KMS-11 (cell line): ENCODE measurements around the gene CPEB4.

Experiments
- H2AFZ ChIP-seq: fragments of 200-600 bp; sonication (generic); 2 replicates; pipeline ENCODE4 v1.6.1; 2016; ENCODE audit warnings: antibody characterized with exemption, mixed run types, low read depth
- H3K27ac ChIP-seq: fragments of 200-600 bp; sonication (generic); 2 replicates; pipeline ENCODE4 v1.6.1; 2016; ENCODE audit warnings: mild to moderate bottlenecking, mixed run types
- H3K27me3 ChIP-seq: fragments of 200-600 bp; sonication (generic); 2 replicates; pipeline ENCODE4 v1.6.1; 2017; ENCODE audit warnings: mild to moderate bottlenecking, low read depth, mixed run types, moderate library complexity; ENCODE audit not compliant: insufficient read depth
- H3K36me3 ChIP-seq: fragments of 200-600 bp; sonication (generic); 2 replicates; pipeline ENCODE4 v1.6.1; 2017; ENCODE audit warnings: mild to moderate bottlenecking, mixed run types; ENCODE audit not compliant: insufficient read depth
- H3K4me1 ChIP-seq: fragments of 200-600 bp; sonication (generic); 2 replicates; pipeline ENCODE4 v1.6.1; 2016; ENCODE audit warnings: mild to moderate bottlenecking, low read depth, mixed run types; ENCODE audit not compliant: poor library complexity, severe bottlenecking
- H3K4me2 ChIP-seq: fragments of 200-600 bp; sonication (generic); 2 replicates; pipeline ENCODE4 v1.7.0; 2016; ENCODE audit warnings: mild to moderate bottlenecking, mixed run types
- H3K4me3 ChIP-seq: fragments of 200-600 bp; sonication (generic); IDR thresholded peaks from 2 replicates; pipeline ENCODE4 v1.6.1; 2017; ENCODE audit warnings: low read depth, low read length, mixed read lengths; ENCODE audit not compliant: insufficient read depth
- H3K79me2 ChIP-seq: fragments of 200-600 bp; sonication (generic); 2 replicates; pipeline ENCODE4 v1.6.1; 2016; ENCODE audit warnings: low read depth, mixed run types; ENCODE audit not compliant: insufficient read depth
- H3K9ac ChIP-seq: fragments of 200-600 bp; sonication (generic); 2 replicates; pipeline ENCODE4 v1.6.1; 2016; ENCODE audit warnings: mild to moderate bottlenecking, mixed run types
- H4K20me1 ChIP-seq: fragments of 200-600 bp; sonication (generic); 2 replicates; pipeline ENCODE4 v1.6.1; 2016; ENCODE audit warnings: mild to moderate bottlenecking, mixed run types; ENCODE audit not compliant: insufficient read depth
- CTCF ChIP-seq: fragments of 200-600 bp; sonication (generic); conservative IDR thresholded peaks from 2 replicates; pipeline ENCODE4 v1.6.1; 2017; ENCODE audit warnings: low read depth, mild to moderate bottlenecking, antibody characterized with exemption, low read length, moderate library complexity, mixed read lengths

Gene CPEB4

GRCh38 chr5:173843794-173844193 lies 44.4 kb upstream of the CPEB4 start:
- Histone ChIP-seq H3K4me2 (no peak overlapping the region), H3K79me2 (no peaks in the 10 kb centered on the region), H2AFZ (no peak overlapping the region), H3K4me1 (peaks cover 37% of the 10 kb centered on the region), H3K4me3 (no peak overlapping the region), H3K36me3 (no peaks in the 10 kb centered on the region), H3K9ac (no peak overlapping the region), H3K27ac (no peak overlapping the region), H3K27me3 (no peaks in the 10 kb centered on the region), H4K20me1 (no peaks in the 10 kb centered on the region)
- no peak for TF ChIP-seq CTCF

GRCh38 chr5:173845321-173845720 lies 42.8 kb upstream of the CPEB4 start:
- Histone ChIP-seq H3K4me1 (peaks cover 33% of the 10 kb centered on the region), H3K79me2 (no peaks in the 10 kb centered on the region), H2AFZ (no peak overlapping the region), H3K36me3 (no peaks in the 10 kb centered on the region), H3K27me3 (no peaks in the 10 kb centered on the region), H3K9ac (no peak overlapping the region), H3K27ac (no peak overlapping the region), H4K20me1 (no peaks in the 10 kb centered on the region), H3K4me2 (no peak overlapping the region), H3K4me3 (no peak overlapping the region)
- no peak for TF ChIP-seq CTCF

- no peak for TF ChIP-seq CTCF
- H3K4me2 ChIP-seq, result no peak overlapping the region
- H3K4me1 ChIP-seq, result peaks cover 16% of the 10 kb centered on the region
- no peaks in the 10 kb centered on the region for H3K27me3 ChIP-seq
- no peak overlapping the region for H3K9ac ChIP-seq
- H3K4me3 ChIP-seq, result no peak overlapping the region
- no peaks in the 10 kb centered on the region for H3K36me3 ChIP-seq
- H4K20me1 ChIP-seq, result no peaks in the 10 kb centered on the region
- no peak overlapping the region for H2AFZ ChIP-seq
- no peak overlapping the region for H3K27ac ChIP-seq
- H3K79me2 ChIP-seq, result no peaks in the 10 kb centered on the region
Measured at GRCh38 chr5:173846929-173847501, 41.1 kb upstream of the CPEB4 start.

- Histone ChIP-seq H3K9ac (no peak overlapping the region), H3K27me3 (no peaks in the 10 kb centered on the region), H3K4me1 (peaks cover 14% of the 10 kb centered on the region), H2AFZ (no peak overlapping the region), H3K27ac (no peak overlapping the region), H4K20me1 (no peaks in the 10 kb centered on the region), H3K36me3 (no peaks in the 10 kb centered on the region), H3K4me2 (no peak overlapping the region; the same call in 1 of the 2 replicates), H3K79me2 (no peaks in the 10 kb centered on the region), H3K4me3 (no peak overlapping the region)
- TF ChIP-seq CTCF, result no peak
Measured at GRCh38 chr5:173848986-173849596, 39.1 kb upstream of the CPEB4 start.
